Breast epithelium (tissue), 3 donors: ENCODE results near the gene SREBF1.

ENCODE experiments used
- CTCF ChIP-seq, 3 donors: fragments of 450-650 bp; IDR thresholded peaks; one replicate each; pipeline ENCODE4 v1.5.1; 2016 to 2017; ENCODE audit warnings: antibody characterized with exemption in 3 of 3, mild to moderate bottlenecking in 3 of 3, moderate library complexity in 3 of 3
- POLR2A ChIP-seq: fragments of 450-650 bp; IDR thresholded peaks from one replicate; pipeline ENCODE4 v1.6.1; 2016; ENCODE audit warnings: antibody characterized with exemption, mild to moderate bottlenecking, moderate library complexity

- TF ChIP-seq CTCF (IDR thresholded peaks at IDR 0.05) (no peak), POLR2A (no peak)
Observed at GRCh38 chr17:17795296-17795695, 41.5 kb downstream of the SREBF1 start.
